ENCODE data around the gene CREG2.

The CREG2 gene, protein sequence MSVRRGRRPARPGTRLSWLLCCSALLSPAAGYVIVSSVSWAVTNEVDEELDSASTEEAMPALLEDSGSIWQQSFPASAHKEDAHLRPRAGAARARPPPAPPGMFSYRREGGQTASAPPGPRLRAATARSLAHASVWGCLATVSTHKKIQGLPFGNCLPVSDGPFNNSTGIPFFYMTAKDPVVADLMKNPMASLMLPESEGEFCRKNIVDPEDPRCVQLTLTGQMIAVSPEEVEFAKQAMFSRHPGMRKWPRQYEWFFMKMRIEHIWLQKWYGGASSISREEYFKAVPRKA

DNA sequence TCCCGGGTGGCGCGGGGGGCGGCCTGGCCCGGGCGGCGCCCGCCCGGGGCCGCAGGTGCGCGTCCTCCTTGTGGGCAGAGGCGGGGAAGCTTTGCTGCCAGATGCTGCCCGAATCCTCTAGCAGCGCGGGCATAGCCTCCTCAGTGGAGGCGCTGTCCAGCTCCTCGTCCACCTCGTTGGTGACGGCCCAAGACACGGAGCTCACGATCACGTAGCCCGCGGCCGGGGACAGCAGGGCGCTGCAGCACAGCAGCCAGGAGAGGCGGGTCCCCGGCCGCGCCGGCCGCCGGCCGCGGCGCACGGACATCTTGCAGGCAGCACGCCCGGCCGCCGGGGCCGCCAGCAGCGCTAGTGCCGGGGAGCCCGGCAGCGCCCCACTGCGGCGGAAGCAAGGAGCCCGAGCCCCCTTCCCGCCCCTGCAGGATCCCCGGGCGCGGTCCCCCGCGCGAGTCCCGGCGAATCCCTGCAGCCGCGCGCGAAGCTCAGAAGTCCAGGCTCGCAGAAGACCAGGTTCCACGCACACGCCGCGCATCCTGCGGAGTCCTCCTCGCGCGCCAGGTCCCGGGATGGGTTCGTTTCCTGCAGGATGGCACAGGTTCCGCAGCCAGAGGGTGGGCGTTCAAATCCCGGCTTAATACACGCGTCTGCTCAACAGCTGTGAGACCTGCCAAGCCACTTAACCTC is at the start of gene CREG2:
Gene CREG2 (minus strand): TSS at position 353 of the 684 bp plus-strand sequence. CDS start 46 bp downstream, at position 307.
- peak; percentile 46 for DNase-seq

DNA sequence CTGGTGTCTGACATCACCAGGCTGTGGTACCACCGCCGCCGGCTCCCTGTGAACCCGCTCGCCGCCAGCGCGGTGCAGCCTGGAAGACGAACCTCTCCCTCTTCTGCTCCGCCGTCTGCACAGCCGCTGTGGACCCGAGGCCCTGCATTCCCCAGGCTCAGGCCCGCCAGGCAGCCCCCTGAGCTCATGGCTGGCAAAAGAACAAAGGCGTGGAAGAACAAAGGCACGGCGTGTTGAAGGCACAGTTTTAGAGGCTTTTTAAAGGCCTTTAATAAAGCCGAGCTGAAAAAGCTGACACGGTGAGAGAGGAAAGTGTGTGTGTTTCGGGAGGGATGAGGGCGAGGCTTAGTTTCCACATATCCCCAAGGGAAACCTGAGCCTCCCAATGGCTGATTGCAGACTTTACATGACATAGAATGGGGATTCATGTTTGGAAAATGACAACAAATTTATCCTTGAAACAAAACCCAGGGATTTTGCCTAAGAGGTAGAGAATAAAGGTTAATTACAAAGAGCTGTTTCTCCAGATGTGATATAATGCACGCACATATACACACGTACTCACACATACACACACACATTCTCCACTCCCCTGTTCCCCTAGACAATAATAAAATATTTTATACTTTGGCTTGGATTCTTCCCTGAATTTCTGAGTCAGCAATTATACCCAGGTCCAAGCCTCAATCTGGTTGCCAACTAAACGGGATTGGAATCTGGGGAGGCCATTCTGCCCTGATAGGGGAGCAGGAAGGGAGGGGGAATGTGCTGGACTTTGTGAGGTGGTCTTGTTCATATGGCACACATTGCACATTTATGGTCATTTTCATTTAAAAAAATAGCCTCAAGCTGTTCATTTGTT is 47.9 kb upstream of the CREG2 start:
- no peak for DNase-seq

DNA sequence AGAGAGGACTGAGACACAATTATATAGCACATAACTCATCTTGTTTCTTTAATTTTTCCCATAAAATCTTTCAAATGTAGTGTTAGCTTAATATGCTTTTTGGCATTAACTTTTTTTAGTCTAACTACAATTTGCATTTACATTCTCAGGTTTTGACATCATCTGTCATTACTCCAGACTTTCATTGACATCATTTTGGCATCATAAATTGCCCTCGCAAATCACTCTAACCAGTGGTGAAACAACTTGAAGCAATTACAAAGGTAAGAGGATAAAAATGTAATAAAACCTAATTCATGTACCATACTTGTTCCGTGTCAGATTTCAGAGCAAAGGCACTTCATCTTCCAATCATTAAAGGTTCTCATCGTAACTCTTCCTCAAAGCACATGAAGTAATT is 46.2 kb upstream of the CREG2 start:
- no peak for DNase-seq

DNA sequence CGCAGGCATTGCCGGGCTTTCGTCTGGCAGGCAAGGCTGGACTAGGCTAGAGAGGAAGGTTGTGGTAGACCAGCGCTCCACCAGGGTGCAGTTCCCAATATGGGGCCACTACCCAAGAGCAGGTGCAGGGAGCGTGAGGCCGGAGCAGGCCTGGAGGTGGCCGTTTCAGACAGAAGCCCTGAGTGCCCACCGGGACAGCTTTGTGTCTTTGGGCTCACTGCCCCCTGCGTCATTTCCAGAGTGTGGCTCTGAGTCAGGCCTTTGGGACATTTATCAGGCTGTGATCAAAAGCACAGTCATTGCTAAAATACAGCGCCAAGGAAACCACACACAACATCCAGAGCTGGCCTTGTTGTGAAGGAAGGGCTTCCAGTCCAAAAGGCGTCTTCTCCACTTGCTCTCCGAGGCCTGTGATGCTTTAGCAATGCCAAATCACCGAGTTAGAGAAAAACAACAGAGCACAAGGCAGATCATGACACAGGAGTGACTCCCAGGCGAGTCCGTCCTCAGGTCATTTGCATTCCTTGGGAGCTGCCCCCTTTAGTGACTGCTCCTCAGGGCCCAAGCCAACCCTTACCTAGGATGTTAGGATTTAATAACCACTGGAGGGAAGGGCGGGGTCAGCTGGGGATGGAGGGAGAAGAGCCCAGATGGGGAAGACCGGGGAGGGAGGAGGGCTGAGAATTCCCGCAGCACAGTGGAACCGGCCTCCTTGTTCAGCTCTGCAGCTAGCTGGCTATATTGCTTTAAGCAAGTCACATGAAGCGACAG is 45.3 kb upstream of the CREG2 start:
- no peak for DNase-seq

DNA sequence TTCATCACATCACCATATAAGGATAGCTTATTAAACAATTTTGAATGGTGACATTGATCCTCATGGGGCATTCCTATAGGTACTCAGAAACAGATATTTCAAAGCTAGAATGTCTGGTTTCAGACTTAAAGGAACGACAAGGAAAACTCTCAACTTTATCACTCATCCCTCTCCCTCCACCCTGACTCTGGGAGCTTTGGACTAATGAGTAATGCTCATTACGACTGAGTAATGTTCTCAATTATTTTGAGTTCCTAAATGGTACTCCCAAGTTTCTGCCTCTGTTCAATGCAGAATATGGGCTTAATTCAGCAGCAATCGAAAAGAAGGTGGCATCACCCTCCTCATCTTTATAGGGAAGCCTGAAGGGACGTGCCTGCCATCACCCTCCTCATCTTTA is 44.2 kb upstream of the CREG2 start:
- no peak for DNase-seq

DNA sequence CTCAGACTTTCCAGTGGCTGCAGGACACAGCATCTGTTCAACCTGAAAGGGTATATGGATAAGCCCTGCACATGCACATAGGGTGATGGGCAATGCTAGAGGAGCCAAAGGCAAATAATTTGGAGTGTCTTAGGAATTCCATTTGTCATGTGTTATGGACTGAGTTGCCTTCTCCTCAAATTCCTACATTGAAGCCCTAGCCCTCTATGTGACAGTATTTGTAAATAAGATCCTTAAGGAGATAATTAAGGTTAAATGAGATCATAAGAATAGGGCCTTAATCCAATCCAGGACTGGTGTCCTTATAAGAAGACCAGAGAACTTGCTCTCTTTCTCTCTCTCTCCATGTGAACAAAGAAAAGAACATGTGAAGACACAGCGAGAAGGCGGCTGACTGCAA is 42.9 kb upstream of the CREG2 start:
- no peak for DNase-seq

DNA sequence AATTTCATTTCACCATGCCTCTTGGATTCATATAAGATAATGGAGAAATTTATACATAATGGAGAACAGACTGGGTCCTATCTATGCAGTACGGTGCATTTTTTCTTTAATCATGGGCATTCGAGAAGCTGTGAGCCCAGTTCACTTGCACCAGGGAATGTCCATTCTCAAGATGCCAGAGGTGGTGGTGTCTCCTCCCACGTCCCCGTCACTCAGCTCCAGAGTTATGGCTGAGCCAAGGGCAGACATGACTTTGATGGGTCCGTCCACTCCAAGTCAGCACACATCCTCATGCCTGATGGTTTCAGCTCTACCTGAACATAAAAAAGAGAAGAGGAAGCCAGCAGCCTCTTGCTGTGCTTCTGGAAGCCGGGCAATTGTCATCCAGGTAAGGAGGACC is 42.1 kb upstream of the CREG2 start:
- no peak for DNase-seq

DNA sequence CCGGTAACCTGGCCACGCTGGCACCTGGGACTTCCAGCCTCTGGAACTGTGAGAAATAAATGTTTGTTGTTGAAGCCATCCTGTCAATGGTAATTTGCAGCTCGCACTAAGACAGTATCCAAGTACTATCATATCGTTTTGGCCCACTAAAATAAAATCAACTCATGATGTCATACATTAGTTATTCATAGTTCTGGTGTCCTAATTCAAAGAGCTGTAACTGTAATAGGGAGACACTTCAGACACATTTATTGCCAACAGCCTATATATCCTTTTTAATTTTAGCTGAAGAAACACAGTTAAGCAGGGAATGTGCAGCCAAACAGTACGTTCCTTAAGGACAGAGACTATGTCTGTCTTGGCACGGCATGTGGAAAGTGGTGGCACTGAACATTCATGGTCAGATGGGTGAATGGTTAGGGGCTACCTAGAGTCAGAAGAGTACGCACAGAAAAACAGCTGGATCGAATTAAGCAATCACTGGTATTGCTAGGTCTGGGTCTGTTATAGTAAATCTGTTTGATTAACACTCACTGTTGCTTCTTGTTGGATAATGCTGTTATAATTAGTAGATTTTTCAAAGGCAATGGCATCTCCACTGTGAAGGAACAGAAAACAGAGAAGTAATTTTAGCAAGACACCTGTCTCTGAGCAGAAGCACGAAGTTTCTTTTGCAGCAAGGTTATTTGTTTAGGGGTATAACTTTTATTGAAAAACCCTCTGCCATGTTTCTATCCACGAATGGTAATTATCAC is 41.3 kb upstream of the CREG2 start:
- no peak for DNase-seq

DNA sequence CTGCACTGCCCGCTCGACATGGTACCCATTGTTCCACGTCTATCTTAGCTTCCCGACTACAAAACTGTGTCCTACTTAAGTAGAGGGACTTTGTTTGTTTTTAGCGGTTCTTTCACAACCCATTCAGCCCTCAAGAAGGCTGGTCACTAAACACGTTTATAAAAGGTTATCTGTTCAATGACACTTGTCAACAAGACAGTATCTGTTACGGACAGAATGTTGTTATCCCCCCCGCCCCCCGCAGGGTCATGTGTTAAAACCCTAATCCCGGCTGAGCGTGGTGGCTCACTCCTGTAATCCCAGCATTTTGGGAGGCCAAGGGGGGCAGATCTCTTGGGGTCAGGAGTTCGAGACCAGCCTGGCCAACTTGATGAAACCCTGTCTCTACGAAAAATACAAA is 40.4 kb upstream of the CREG2 start:
- no peak for DNase-seq

DNA sequence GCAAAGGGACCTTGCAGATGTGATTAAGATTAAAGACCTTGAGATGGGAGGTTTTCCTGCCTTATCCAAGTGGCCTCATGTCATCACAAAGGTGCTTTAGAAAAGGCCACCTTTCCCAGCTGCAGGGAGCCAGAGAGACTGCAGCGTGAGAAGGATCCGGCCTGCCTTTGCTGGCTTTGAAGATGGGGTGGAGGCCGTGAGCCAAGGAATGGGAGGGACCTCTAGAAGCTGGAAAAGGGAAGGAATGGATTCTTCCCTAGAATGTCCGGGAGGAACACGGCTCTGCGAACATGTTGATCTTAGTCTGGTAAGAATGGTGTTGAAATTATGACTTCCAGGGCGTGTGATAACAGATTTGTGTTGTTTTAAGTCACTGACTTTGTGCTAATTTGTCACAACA is 39.9 kb upstream of the CREG2 start:
- DNase-seq, result no peak

DNA sequence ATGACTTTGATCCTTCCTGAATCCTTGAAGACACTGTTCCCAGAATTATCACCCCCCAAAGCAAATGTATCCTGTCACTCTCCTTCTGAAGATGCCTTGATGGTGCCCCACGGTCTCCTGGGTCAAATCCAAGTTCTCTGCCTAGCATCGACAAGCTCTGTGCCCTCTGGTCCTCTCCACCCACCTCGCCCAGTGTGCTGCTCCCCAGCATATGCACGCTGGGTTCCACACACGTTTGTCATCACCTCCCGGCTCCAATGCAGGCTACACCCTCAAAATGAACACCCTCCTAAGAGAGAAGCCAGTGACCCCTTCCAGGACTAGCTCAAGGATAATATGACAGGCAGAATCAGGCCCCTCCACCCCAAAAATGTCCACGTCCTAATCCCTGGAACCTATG is 39.5 kb upstream of the CREG2 start:
- DNase-seq, result no peak

DNA sequence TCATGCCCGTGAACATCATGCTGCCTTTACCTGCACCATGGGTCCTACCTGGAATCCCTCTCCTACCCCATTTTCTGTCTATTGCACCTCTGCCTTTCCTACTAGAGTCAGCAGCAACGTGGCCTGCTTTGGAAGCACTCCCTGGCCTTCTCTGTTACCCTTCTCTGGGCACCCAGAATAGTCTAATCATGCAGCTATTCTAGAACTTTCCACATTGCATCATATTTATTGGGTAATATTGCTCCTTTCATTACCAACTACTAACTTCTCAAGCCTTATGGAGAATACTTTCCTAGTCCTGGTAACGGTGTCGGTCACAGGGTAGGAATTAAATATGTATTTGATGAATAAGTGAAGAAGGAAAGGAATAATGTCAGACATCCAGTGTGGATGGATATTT is 33.3 kb upstream of the CREG2 start:
- no peak for DNase-seq

DNA sequence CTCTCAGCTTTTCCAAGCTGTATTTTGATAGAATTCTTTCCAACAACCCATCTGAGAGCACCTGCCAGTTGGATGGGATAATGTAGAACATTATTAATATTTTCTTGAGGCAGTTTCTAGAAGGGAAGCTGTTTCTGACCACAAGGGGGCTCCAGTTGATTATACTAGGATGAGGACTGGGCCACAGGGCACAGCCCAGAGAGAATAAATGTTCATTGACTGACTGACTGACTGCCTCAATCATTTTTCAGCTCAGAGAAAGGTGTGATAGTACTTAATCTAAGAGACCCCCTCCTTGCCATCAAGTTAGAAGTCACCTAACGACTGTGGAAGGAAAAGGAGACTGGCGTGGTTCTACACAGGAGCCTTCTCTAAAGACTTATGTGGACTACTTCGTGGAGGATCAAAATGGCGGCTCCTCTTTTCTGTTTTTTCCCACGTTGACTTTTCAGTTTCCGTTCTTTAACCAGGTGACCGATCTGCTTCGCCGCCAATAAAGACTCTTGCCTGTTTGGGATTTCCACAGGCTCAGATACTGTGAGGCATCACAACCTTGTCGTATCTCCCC is 31.9 kb upstream of the CREG2 start:
- peak; percentile 43 for DNase-seq

DNA sequence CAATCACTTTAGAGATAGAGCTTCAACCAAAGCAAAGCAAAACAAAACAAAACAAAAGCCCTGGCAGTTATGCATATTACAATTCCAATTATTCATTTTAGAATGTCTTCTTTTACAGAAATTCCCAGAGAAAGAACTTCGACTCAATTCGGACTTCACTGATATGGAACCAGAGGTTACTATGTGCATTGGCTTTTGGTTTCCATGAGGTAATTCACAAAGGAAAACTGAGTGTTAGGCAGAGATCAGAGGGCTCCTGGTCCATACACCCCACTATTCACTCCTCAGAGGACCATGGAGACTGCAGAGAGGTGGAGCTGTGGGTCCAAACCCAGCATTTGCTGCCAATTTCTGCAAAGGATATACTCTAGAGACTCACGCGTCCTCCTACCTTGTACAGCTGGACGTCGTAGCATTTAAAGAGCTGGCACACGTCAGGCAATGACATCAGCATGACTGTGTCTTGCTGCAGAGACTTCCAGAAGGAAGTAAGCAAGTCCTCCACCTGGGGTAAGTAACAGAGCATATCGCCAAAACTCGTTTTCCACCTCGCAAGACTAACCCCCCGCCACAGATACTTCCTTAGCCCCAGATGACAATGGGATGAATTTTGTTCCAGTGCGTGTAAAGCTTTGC is 31.3 kb upstream of the CREG2 start:
- no peak for DNase-seq

DNA sequence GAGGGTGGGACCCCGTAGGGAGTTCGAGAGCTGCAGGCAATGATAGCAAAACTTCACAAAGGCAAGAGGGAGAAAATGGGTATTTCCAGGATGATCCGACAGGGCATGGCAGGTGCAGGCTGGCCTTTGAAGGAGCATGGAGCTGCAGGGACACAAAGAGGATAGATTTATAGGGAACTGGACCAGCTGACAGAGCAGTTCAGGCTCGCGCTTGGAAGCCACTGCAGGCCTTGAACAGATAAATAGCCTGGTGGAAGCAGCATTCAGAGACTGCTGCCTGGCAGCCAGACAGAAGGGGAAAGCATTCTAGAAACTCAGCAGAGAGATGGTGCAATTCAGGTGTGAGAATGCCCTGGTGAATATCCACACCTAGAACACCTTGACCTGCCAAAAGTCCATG is 29.3 kb upstream of the CREG2 start:
- no peak for DNase-seq

DNA sequence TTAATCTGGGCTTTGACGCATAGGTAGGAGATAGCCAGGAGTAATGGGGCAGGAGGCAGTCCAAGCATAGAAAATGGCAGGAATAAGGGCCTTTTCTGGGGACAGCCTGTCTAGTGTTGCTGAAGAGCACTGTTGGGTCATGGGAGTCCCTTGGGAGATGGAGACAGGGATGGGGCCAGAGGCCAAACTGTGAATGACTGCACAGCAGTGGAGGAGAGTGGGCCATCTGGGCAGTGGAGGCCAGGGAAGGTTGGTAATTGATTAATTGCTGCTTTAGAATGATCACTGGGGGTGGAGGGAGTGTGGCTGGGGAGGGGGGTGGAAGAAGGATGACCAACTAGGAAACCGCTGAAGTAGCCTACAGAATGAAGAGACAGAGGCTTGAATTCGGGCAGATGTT is 28.6 kb upstream of the CREG2 start:
- DNase-seq, result no peak

DNA sequence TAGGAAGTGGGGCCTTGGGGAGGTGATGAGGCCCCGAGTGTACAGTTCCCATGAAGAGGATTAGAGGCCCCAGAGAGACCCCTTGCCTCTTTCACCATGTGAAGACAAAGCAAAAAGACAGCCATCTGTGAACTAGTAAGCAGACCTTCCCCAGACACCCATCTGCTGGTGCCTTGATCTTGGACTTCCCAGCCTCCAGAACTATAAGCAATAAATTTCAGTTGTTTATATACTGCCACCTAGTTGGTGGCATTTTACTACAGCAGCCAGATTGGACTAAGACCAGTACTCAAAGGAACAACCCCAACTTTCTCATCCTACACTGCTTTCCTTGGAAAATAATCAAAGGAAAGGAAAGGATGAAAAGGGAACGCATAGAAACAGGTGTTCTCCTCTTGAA is 27.9 kb upstream of the CREG2 start:
- no peak for DNase-seq

DNA sequence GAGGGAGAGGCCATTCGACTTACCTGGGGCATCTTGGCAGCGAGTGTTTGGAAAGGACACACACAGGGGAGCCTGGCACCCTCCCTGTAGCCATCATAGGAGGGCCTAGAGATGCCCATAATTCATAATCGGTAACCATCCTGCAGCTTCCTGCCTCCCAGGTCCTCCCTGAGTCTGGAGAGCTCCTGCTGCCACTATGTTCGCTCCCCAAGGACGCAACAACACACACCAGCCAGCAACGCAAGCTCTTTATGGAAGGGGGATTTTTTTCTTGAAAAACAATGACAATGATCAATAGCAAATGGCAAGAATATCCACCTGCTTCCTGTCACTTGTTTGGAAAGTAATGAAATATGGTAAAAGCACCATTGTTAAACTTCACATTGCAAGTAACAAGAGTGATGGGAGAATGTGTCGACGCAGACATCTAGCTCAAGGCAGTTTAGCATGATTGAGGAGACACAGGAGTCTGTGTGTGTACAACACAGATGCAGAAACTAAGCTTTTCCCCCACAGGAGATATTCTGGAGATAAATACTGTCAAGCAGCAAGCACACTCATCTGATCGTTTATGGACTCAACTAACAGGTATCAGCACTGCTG is 24.9 kb upstream of the CREG2 start:
- DNase-seq, result no peak

DNA sequence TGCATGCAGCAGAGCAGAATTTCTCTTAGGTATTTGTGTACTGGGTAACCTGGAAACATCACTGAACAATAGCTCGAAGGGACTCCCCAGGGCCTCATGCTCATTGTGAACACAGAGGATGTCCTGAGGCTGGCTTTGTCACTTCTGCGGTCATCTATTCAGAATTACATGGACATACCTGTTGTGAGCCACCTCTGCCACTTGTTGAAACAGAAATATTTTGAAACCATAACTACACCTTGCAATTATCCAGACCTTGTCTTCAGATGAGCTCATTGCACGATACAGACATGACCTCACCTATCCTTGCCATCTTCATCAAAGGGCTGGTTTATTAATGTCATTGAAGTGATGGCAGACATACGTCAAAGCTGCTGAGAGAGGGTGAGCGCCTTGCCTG is 23.4 kb upstream of the CREG2 start:
- no peak for DNase-seq

DNA sequence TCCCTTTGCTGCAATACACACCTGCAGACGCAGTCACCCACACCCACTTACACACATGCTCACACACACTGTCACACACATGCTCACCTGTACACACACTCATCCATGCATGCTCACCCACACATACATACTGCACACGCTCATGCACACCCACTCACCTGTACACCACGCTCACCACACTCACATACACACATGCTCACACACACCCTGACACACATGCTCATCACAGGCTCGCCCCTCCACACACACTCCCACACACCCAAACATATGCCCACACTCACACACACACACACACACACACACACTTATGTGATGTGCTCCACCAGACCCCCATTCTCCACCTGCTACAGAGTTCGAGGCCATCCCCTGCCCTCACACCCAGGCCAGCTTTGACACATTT is 22.8 kb upstream of the CREG2 start:
- no peak for DNase-seq

DNA sequence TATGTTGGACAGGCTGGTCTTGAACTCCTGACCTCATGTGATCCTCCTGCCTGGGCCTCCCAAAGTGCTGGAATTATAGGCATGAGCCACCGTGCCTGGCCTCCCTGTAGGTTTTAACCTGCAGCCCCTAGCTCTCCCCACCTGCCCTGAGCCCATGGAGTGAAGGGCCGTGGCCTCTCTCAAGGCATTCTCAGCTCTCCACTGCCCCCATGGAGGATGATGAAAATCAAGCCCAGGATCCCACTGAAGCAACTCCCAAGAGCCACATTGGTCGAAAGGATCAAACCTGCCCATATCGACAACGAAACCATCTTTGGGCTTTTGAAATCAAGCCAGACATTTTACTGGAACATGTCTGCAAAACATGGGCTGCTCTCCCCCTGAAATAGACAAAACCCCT is 22.4 kb upstream of the CREG2 start:
- DNase-seq, result no peak

All from CD4-positive, alpha-beta T cell treated with Interferon gamma for 1 hour (primary cell).